T1000 (cell line): ENCODE measurements around the gene BCAR1.
A peak's percentile ranks its signal among the peaks of the same experiment; 100 is the strongest.
"Not testable (repeated sequence)": the region's sequence is repeated elsewhere in the genome, so short reads cannot be mapped to it uniquely, and the experiment has no call there.

ENCODE experiments used
- DNase-seq: peaks from one replicate; lab custom pipeline; 2025; ENCODE audit warnings: mixed read lengths; lab: John Stamatoyannopoulos, UW

Gene BCAR1

DNA sequence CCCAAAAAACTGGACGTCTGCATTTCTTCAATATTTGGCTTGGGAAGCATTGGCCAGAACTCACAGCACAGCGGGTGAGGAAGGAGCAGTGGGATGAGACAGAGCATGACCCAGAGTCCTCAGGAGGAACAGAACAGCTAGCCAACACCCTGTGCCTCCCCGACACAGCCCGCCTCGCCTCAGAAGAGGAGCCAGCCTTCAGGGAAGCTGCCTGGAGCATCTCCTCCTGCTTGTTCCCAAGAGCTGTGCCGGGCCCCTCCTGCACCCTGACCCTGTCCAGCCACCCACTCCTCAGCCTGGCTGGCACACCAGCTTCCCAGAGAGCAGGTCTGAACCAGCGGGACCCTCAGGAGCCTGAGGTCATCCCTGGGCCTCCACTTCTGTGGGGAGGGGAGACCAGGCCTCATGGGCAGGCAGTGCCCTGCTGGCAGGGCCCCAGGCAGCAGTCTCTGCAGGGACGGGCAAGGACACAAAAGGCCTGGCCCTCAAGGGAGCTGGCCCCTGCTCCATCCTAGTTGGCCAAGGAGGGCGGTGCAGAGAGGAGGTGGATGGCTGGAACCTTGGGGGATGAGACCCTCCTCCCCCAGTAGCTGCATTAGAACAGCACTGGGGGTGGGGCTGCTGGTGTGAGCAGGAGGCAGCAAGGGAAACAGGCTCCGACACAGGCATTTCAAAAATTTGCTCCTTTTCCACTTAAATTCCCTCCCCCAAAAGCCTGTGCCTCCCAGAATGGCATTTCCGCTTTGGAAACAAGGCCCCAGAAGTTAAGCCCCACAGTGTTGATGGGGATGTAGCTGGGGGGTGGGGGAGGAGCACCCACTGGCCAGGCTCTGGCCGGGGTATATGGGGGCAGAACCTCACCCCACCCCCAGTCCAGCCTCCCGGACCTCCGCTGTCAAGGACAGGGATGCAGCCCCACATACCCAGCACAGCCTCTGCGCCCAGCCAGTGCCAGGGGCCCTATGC, 1.8 kb upstream of the BCAR1 start:
- no peak for DNase-seq

DNA sequence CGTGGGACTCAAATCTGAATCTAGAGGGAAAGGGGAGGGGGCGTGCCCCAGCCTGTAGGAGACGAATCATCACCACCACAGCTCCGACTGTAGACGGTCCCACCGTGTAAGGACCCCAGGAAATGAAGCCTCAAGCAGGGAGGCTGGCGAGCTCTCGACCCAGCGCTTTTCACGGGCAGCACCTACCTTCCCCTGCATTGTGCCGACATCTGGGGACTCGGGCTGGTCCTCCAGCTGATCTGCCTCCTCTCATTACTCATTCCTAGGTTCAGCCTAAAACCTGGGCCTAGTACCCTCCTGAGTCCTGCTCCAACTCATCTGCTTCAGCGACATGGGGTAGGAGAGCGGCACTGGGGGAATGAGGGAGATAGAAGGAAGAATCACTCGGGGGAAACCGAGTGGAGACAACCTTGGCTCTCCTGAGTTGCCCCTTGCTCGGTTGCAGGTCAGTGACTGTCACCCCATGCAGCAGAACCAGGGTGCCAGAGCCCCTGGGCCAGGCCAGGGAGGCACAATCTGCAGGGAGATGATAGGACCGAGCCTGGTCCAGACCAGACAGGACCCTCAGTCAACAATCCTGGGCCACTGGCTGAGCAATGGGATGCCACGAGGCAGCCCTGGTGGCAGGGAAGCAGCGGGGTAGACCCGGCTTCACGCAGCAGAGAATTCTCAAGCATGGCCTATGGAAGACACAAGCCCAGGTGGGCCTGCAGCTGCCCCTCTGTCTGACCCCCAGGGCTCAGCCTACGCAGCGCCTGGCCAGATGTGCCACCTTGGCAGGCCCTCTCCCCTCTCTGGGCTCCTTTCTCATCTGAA, 833 bp upstream of the BCAR1 start:
- DNase-seq, result no peak

DNA sequence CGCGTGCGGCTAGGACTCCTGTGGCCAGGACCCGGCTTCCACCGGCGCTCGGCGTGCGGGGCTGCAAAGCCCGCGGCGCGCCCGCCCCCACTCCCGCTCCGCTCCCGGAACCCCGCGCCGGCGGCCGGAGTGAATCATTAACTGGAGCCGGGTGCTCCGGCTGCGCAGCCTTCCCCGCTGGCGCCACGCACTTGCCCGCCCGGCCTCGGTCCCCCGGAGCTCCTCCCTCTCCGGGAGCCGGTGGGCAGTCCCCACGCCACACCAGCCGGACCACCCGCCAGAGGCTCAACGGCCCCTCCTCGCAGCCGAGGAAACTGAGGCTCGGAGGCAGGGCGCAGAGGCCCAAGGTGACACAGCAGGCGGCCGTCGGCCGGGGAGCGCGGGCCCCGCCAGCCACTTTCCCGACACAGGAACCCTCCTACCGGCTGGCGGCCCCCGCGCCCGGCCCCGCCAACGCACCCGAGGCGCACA, 580 bp downstream of the BCAR1 start:
- no peak for DNase-seq

DNA sequence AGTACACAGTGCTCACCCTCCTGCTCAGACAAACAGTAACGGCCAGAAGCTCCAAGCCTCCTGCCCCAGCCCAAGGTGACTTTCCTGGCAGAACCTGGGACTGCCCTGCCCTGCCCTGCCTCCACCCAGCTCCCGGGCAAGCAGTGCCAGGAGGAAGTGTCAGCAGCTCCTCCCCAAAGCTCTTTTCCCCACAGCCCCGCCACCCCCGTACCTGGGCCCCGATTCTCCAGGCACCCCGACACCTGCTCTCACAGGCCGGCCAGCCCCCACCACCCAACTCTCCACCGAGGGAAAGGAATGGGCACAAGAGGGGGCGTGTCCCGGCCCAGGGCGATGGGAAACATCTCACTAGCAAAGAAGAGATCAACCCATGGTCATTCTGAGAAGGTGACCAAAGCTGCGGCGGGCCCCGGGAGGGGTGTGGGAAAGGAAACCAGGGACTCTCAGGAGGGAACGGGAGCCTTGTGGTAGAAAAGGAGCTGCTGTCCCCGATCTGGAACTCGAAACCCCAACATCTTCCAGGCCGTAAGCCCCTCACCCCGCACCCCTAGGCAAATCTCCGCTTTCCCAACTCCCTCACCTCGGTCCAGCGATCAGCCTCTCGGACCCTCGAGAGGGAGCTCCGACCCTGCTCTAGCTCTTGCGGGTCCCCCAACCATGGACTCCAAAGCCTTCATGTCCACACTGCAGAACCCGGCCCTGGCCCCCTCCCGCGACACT, 1.2 kb downstream of the BCAR1 start:
- DNase-seq, result no peak

DNA sequence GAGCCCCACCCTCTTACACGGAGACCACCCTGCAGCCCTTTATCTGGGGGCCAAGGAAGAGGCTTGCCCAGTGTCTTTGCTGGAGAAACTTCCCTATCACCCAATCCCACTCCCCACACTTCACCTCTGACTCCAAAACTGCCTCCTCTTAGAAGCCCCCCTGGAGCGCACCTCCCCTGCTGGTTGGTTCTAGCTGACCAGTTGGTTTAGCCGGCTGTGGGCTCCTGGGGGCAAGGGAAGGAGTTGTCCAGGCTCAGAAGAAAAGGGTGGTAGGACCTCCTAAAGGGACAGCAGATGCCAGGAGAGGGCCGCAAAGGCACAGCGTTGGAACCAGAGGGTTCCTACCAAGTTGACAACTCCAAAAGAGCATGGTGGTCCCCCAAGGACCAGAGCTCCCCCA, 2.0 kb downstream of the BCAR1 start:
- no peak for DNase-seq

DNA sequence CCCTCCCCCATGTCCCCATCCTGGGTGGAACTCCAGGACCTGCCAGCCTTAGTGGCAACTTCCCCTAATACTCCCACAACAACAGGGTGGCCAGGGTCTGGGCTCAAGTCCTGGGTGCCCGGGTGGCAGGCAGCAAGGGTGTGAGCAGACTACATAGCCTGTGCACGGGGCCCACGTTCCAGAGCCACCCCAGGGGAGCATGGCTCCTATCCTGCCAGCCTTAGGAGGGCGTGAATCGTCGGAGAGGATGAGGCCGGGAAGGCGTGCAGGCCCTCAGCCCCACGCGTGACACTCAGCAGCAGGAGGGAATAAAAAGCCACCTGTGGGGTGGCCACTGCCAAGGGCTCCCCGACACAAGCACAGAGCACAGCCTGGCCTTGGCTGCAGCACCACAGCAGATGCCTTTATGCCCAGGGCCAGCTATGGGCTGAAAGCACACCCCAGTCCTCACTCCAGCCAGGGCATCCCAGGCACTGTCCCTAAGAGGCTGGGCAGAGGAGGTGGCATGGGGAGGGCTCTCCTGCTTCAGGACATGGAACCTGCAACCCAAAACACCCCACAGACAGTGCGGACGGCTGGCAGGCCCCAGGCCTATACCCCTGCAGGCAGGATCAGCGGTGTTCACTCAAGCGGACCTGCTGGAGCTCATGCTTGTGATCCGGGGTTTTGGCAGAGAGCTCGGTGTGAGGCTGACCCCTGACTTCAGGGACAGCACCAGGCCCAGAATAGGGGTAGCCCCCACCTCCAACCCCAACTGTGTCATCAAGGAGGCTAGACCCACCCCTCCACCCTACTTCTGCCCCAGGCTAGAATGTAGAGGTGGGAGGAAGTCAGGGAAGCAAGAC, 2.7 kb downstream of the BCAR1 start:
- DNase-seq, result no peak

DNA sequence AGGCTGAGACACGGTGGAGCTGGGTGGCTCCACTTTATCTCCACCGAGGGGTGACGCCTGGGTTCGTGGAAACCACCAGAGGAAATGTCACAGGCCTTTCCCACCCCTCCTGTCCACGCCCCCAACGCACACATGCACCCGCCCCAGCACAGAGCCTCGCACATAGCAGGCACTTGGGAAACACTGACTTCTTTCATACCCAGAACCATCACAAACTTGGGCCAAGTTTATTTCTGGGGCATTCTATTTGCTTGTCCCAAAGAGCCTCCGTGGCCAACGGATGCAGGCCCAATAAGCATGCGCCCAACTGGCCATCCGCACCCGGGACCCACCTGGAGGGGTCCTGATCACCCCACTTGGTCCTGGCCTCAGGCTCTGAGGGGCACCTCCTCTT, 3.3 kb downstream of the BCAR1 start:
- DNase-seq, result no peak

DNA sequence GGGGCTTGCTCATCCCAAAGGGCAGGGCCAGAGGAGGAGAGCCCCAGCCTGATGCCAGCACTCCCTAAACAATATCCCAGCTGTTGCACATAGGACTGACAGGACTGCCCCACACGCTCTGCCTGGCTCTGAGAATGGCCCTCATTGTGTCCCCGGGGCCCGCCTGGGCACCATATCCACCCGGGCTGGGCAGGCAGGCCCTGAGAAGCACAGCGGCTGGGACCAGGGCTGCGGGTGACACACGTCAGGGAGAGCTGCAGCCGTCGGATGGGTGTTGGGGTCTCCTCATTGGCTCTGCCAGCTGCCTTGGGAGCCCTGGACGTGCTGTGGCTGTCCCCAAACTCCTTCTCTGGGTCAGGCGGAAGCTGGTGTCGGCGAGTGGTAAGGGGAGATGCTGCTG, 4.2 kb downstream of the BCAR1 start:
- no peak for DNase-seq

DNA sequence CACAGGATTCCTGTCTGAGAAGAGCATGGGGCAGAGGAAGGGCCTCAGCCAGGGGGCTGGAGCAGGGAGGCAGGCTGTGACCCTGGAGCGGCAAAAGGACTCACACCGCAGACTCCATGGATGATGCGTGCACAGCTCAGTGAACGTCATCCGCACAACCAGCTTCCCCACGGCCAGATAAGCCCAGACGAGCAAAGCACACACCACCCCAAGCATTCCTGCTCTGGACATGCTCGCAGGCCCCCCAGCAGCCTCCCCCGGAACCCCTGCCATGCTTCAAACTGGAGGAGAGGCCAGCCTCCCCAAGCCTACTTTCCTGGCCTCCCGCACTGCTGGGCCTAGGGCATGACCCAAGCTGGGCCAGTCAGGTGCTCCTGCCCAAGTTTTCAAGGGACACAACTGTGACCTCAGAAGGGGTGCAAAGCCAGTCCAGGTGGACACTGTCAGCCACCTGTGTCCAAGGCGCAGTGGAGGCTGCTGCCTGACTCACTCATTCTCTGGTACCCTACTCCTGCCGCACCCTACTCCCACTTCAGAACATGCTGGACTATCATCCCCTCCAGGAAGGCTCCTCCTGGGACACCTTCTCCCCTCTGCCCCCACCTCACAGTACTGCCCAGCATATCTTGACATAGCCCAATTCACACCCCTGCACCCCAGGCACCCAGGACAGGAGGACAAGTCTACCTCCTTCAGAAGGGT, 4.8 kb downstream of the BCAR1 start:
- DNase-seq, result no peak

DNA sequence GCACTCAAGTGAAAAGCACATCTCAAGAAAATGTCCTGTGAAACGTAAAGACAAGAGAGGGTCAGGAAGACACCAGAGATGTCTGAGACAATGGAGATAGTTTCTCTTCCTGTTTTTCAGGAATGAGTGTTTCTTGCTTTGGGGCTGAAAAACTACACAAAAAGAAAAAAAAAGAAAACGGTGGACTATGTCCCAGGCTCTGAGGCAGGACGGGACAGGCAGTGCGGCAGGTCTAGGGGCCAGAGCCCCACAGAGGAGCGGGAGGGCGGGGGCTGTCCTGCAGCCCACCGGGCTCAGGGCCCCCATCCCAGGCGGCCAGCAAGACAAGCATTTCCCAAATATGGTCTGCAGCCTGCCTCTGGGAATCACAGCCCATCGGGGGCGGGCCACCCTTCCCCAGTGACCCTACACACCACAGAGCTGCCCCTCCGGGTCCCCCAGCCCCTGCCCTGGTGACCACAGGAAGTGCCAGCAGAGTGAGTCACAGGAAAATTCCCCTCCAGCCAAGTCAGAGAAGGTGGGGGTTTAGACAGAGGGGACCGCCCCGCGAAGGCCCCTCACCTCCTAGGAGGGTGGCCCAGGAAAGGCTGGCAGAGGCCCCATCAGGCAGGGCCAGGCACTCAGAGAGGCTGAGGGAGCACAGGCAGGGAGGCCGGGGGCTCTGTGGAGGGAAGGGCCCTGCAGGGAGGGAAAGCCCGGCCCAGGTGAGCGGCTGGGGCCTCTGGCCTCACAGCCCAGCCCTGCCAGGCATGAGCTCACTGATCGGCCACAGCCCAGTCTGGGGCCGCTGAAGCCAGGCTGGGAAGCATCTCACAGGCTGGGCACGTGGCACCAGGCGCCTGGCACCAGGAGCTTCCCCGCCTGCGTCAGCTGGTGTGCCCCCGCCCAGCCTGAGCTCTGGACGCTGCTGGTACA, 6.3 kb downstream of the BCAR1 start:
- peak; percentile 94 for DNase-seq

DNA sequence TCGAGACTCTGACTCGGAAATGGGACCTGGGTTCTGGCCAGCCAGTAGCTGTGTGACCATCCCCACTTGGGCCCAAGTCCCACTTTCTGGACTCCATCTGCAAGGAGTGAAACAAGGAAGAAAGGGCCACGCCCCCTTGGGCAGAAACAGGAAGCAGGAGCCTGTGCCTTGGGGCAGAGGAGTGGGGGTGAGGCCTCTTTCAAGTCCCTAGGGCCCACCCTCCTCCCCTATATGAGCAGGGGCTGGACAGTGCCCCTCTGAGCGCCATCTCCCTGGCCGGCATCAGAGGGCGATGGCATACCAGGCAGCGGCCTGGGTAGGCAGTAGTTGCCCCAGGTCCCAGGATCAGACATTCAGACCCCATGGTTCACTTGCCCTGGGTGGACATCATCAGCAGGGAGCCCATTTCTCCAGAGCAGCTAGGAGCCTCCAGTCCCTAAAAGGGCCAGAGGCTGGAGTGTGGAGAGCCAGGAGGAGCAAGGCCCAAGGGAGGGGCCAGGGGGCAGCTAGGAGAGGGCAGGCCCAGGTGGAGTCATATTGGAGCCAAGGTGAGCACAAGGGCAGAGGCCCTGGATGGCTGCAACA, 7.1 kb downstream of the BCAR1 start:
- DNase-seq, result no peak

DNA sequence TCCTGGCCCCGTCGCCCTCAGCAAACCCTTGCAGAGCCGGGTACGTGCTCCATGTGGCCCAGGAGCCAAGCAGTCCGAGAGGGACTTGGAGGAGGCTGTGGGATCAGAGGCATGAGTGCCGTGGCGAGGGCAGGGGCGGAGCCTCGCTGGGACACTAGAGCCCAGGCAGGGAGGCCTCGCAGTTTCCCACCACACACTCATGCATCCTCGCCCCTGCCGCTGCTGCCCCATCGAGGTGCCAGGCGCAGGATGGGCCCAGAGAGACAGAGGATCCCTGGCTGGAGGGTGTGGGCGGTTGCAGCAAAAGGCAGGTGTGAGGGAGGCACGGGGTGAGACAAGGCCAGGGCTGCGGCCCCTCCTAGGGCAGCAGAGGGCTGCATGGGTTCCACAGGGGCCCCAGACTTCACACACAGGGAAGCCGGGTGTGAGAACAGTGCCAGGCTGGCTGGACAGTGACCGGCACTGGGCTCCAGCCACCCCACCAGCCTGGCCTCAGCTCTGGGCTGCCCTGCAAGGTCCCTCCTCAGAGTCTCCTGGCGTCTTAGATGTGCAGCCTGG, 7.7 kb downstream of the BCAR1 start:
- no peak for DNase-seq

DNA sequence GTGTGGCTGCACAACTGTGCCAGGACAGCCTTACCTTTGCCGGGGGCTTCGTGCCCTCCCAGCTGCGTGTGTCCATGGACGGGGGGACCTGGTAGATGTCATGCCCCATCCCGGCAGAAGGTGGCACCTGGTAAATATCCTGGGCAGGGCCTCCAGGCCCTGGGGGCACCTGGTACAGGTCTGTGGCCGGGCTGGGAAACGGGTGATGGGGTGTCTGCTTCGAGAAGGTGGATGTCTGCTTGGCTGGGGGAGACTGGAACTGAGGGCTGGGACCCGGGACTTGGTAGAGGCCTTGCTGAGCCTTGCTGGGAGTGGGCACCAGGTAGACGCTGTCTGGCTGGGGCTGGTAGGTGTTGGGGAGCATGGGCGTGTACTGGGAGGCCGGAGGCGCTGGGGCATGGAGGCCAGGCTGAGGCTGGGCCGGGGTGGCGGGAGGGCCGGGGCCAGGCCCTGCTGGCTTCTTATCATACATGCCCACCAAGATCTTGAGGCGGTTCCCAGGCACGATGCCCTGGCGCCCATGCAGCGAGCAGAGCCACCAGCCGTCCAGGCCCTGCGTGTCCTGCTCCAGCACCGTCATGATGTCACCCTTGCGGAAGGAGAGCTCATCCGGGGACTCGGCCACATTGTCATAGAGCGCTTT, 8.9 kb downstream of the BCAR1 start:
- not testable (repeated sequence) for DNase-seq

DNA sequence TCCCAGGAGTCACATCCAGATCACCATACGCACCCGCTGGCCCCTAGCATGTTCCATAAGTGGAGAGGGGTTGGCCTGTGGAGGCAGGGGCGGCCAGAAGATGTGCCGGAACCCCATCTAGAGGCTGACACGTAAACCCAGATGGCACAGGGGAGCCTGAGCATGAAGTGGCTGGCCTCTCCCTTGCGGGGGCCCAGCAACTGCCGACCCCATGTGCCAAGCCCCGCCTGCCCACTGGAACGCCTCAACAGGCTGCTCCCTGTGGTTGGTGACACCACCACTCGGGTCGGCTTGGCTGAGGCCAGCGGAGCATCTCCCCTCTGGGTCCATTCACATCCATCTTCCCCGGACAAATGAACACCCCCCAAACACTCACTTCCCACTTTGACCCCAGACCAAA, 9.5 kb downstream of the BCAR1 start:
- no peak for DNase-seq

DNA sequence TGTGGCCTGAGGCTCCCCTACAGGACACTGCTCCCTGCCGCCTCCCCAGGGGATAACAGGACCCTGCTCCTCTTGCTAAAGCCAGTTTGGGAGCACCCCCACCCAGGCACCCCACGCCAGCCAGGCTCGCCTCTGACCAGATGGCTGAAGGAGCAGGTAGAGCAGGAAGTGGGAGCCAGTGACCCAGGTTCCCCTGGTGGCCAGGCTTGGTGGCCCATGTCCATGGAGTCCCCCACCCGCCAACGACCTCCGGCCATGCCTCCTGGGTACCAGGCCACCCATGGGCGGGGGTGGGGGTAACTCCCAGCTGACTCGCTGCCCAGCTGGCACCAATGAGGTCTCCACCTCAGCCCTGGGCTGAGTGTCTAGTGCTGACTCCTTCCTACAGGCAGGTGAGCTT, 10.0 kb downstream of the BCAR1 start:
- no peak for DNase-seq

DNA sequence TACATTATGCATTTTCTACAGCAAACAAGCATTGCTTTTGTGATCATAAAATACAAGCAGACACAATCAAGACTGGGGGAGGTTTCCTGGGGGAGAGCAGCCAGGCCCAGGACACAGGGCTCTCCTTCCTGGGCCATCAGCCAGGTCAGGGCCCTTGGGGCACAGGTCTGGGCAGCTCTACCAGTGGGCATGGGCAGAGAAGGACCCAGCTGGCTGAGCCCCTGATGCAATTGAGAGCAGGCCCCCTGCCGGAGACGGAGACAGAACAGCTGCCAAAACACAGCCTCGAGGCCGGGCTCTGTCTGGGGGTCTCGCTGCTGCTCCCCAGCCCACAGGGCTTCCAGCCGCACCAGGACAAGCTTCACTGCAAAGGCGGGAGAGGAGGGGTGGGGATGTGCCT, 10.8 kb downstream of the BCAR1 start:
- DNase-seq, result not testable (repeated sequence)

DNA sequence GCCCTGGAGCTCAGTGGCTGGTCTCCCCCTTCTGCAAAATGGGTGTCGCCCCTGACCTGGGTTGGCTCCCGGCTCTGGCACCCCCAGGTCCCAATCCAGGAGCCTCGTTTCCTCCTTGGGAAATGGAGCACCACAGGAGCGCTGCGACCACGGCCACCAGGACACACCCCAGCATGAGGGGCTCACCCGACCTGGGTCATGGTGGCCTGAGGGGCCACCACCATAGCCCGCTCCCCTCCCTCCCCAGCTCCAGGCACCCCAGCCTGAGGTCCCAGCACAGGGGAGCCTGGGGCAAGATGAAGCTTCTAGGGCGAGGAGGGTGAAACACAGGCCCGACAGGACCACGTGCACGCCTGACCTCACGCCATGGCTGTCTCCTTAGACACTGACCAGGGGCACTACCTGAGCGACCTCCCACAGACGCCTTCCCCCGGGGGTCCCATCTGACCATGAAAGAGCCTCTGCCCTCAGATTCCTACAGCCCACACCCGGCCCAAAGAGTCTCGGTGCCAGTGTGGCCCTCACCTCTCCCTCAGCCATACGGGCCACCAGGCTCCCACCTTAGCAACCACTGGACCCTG, 11.8 kb downstream of the BCAR1 start:
- no peak for DNase-seq
